Fibroblast of the aortic adventitia (primary cell): ENCODE data around the gene TNRC6A. TPM values are rescaled to one million over a fixed set of nuclear protein-coding genes. Genes with fewer than 3 reads are reported as not detected.

ENCODE experiments used
- DNase-seq: peaks from one replicate; pipeline ENCODE4 v3.0.0-alpha.2; 2010; ENCODE audit warnings: low read depth
- H3K4me3 ChIP-seq: 2 replicates; pipeline ENCODE4 v1.5.1; 2011; ENCODE audit warnings: low read depth, mild to moderate bottlenecking, control low read depth, low read length, moderate library complexity
- total RNA-seq: library from RNA; depleted of rRNA; stranded (reverse); fragments of >200 nt; gene quantifications from 2 replicates; pipeline ENCODE4 v1.2.3, GENCODE V29; 2012; ENCODE audit warnings: low replicate concordance
- TF ChIP-seq, protein P1 (sequence below): IDR thresholded peaks from 2 replicates; pipeline ENCODE4 v1.5.1; 2011; ENCODE audit warnings: mild to moderate bottlenecking, low read length, control low read depth, inconsistent platforms; ENCODE audit not compliant: insufficient read depth

The TNRC6A gene
- total RNA-seq, 1 donor = 32.2 TPM

DNA sequence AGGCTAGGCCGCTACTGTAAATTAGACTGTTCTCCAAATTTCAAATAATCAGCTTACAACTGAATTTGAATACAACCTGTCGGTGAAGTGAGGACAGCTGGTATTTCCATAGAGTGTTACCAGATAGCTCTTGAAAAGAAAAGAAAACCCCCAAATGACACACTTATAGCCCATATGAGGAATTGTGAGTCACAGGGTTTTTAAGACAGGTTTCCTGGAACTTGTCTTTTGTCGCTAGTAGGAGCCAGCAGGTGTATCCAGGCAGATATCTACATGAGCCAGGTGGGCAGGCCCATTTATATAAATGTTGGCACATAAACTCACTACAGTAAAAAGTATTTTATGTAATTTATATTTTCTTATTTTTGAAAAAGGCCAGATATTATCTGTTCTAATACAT lies 24.0 kb downstream of the TNRC6A start:
- no peak for DNase-seq
- TF ChIP-seq, protein P1, sequence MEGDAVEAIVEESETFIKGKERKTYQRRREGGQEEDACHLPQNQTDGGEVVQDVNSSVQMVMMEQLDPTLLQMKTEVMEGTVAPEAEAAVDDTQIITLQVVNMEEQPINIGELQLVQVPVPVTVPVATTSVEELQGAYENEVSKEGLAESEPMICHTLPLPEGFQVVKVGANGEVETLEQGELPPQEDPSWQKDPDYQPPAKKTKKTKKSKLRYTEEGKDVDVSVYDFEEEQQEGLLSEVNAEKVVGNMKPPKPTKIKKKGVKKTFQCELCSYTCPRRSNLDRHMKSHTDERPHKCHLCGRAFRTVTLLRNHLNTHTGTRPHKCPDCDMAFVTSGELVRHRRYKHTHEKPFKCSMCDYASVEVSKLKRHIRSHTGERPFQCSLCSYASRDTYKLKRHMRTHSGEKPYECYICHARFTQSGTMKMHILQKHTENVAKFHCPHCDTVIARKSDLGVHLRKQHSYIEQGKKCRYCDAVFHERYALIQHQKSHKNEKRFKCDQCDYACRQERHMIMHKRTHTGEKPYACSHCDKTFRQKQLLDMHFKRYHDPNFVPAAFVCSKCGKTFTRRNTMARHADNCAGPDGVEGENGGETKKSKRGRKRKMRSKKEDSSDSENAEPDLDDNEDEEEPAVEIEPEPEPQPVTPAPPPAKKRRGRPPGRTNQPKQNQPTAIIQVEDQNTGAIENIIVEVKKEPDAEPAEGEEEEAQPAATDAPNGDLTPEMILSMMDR = no peak
- H3K4me3 ChIP-seq = no peak overlapping the region

DNA sequence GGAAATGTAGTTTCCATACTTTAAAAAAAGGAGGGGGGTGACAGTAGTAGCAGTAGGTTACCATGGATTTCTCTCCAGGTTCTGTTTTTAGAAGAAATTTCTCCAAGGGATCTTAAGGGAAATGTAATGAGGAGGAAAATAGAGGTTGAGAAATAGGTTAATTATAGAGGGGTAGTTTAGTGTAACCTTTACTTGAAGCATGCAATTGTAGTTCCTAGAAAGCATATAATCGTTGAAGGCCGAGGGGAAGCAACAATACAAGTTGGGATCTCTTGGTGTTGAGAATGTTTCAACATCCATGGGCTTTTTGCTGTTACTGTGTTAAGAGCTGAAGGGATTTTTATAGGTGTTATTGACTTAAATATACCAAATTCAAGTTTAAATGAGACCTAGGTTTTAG lies 25.1 kb downstream of the TNRC6A start:
- DNase-seq = no peak
- TF ChIP-seq, protein P1 = no peak
- H3K4me3 ChIP-seq = no peak overlapping the region

DNA sequence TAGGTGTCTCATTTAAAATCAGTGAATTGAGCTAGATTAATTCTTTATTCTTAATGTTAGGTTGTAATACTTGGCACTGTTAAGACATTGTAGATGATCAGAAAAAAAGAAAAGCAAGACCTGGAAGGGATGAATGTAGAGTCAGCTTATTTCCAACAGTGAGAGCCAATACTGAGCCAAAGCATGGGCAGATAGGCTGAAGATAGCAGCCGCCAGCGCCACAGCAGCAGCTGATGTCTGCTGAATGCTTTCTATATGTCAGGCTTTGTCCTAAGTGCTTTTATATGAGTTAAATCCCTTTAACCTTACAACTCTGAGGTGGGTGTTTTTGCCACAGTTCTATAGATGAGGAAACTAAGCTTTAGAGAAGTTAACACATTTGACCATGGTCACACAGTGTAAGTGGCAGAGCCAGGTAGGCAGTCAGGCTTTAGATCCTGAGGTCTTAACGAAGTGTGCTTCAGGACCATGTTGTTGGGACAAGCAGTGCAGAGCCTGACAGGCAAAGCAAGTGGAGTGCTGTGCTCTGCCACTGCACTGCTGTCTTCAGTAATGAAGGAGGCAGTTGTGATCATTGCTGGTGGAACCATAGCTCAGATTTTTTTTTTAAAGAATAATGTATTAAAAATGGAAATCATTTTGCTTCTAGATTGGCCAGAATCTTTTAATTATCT lies 25.9 kb downstream of the TNRC6A start:
- TF ChIP-seq, protein P1 = no peak
- DNase-seq = no peak
- no peak overlapping the region for H3K4me3 ChIP-seq

DNA sequence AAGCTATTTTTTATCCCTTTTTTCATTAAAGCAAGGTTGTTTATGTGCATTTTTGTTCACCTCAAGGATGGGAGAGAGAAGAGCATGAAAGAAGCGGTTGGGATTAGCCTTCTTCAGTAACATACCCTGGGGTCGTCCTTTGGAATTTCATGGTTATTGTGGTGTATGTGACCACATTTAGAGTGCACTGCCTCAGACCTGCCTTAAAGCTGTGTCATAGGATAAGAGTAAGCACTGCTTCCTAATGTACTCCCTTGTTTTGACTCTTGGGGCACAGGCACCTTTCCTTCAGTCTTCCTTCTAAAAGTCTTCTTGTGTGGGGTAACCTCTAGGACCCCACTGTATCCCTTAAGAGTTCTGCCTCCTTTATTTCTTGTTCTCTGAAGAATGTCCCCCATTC lies 28.9 kb downstream of the TNRC6A start:
- TF ChIP-seq, protein P1 = no peak
- H3K4me3 ChIP-seq = no peak overlapping the region
- DNase-seq = no peak

DNA sequence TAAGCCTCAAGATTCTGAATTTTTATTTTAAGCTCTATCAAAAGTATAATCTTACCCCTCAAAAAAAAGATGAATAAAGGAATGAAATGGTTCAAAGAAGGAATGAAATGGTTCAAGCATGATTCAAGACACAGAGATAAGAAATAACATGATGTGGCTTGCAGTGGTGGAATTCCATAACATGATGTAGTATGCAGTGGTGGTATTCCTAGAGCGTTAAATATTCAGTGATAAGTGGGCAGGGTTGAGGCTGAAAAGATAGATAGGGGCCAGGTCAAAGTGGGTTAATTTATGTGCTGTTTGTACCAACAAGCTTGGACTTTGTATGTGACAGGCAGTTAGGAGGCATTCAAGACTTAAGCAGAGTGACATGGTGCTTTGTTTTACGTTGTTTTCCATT lies 29.6 kb downstream of the TNRC6A start:
- DNase-seq = no peak
- TF ChIP-seq, protein P1 = no peak
- no peak overlapping the region for H3K4me3 ChIP-seq

DNA sequence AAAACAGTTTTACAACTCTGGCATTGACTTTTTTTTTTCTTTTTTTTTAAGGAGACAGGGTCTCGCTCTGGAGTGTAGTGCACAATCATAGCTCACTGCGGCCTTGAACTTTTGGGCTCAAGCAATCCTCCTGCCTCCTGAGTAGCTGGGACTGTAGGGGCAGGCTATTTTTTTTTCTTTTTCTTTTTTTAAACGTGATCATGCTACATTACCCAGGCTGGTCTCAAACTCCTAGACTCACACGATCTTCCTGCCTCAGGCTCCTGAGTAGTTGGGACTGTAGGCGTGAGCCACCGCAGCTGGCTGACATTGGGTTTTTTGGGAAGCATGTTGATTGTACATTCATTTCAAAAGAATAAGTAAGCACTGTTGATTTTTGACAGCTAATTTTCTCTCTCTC lies 32.1 kb downstream of the TNRC6A start:
- DNase-seq = no peak
- TF ChIP-seq, protein P1 = no peak
- no peak overlapping the region for H3K4me3 ChIP-seq

DNA sequence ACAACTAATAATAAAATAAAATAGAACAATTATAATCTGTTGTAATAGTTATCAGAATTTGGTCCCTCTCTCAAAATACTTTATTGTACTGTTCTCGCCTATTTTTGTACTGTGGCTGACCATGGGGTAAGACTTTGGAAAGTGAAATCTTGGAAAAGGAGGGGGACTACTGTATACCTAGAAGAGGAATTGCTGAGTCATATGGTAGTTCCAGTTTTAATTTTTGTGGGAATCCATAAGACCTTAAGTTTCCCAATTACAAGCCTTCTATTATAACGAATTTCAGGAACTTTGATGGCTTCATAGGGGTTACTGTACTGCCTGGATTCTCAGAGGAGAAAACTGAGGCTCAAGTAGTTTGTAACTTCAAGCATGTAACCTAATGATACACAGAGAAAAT lies 35.5 kb downstream of the TNRC6A start:
- TF ChIP-seq, protein P1 = no peak
- DNase-seq = no peak
- no peak overlapping the region for H3K4me3 ChIP-seq
